SK-N-SH (cell line): Measurements from ENCODE around the gene CASP4. TPM values are rescaled to one million over a fixed set of nuclear protein-coding genes. Genes with fewer than 3 reads are reported as not detected.

Experiments used
- CTCF ChIA-PET: fragments of 300-600, 350-600 bp; formaldehyde crosslinking; extraction: SDS; loops from one replicate; lab custom pipeline; 2021; lab: Yijun Ruan, JAX
- POLR2A ChIA-PET: fragments of 350-600 bp; sonication (Branson Sonifier 250); formaldehyde crosslinking; extraction: SDS; loops from one replicate; lab custom pipeline; 2020; ENCODE audit warnings: antibody characterized with exemption, inconsistent platforms; lab: Yijun Ruan, JAX
- DNase-seq: peaks from one replicate; pipeline ENCODE4 v3.0.0; 2012
- H2AFZ ChIP-seq: fragments of 200-600 bp; sonication (generic); 2 replicates; pipeline ENCODE4 v1.8.1; 2016; ENCODE audit warnings: antibody characterized with exemption, mild to moderate bottlenecking, low read depth
- H3F3A ChIP-seq: fragments of 200-600 bp; sonication (generic); replicated peaks from 2 replicates; pipeline ENCODE3; 2016; ENCODE audit warnings: antibody characterized with exemption, mild to moderate bottlenecking; ENCODE audit not compliant: insufficient read depth
- H3K27ac ChIP-seq, 2 experiments: fragments of 200-500 bp in 1 of 2; fragments of 200-600 bp in 1 of 2; sonication (Bioruptor generic) in 1 of 2; sonication (generic), shearing (Covaris generic) in 1 of 2; 2 replicates each; pipeline versions ENCODE4 v1.5.1 to v1.6.1; 2014 to 2016; ENCODE audit warnings: low read depth in 2 of 2, inconsistent platforms in 1 of 2, low read length in 1 of 2, mild to moderate bottlenecking in 1 of 2, mixed read lengths in 1 of 2
- H3K27me3 ChIP-seq: fragments of 200-600 bp; sonication (generic), shearing (Covaris generic); 2 replicates; pipeline ENCODE4 v1.6.1; 2016; ENCODE audit warnings: mixed run types; ENCODE audit not compliant: insufficient read depth
- H3K36me3 ChIP-seq, 2 experiments: fragments of 200-500 bp in 1 of 2; fragments of 200-600 bp in 1 of 2; sonication (Bioruptor generic) in 1 of 2; sonication (generic) in 1 of 2; replicated peaks in 1 of 2; 2 replicates each; pipeline versions ENCODE3 to v1.5.1; 2014 to 2016; ENCODE audit warnings: low read length in 1 of 2, mild to moderate bottlenecking in 1 of 2; ENCODE audit not compliant: insufficient read depth in 2 of 2, control insufficient read depth in 1 of 2
- H3K4me1 ChIP-seq, 2 experiments: fragments of 200-500 bp in 1 of 2; fragments of 200-600 bp in 1 of 2; sonication (Bioruptor generic) in 1 of 2; sonication (generic), shearing (Covaris generic) in 1 of 2; 2 replicates each; pipeline versions ENCODE4 v1.5.1 to v1.6.1; 2014 to 2016; ENCODE audit warnings: low read depth in 1 of 2, low read length in 1 of 2, mixed run types in 1 of 2; ENCODE audit not compliant: insufficient read depth in 2 of 2, control insufficient read depth in 1 of 2
- H3K4me2 ChIP-seq: fragments of 200-600 bp; sonication (generic), shearing (Covaris generic); 2 replicates; pipeline ENCODE4 v1.6.1; 2017; ENCODE audit warnings: mixed run types
- H3K4me3 ChIP-seq, 2 experiments: fragments of 200-500 bp in 1 of 2; fragments of 200-600 bp in 1 of 2; sonication (Bioruptor generic) in 1 of 2; sonication (generic), shearing (Covaris generic) in 1 of 2; 2 replicates each; pipeline versions ENCODE4 v1.5.1 to v1.8.1; 2014 to 2016; ENCODE audit warnings: low read depth in 2 of 2, inconsistent platforms in 1 of 2, low read length in 1 of 2, mild to moderate bottlenecking in 1 of 2, mixed read lengths in 1 of 2, moderate library complexity in 1 of 2
- H3K79me2 ChIP-seq: fragments of 200-600 bp; sonication (generic); 2 replicates; pipeline ENCODE4 v1.8.1; 2017; ENCODE audit warnings: mild to moderate bottlenecking; ENCODE audit not compliant: insufficient read depth
- H3K9ac ChIP-seq: fragments of 200-600 bp; sonication (generic); 2 replicates; pipeline ENCODE4 v1.6.1; 2017; ENCODE audit warnings: mixed run types
- H3K9me2 ChIP-seq: fragments of 200-600 bp; sonication (generic); 2 replicates; pipeline ENCODE4 v1.6.1; 2017; ENCODE audit warnings: mixed run types
- H3K9me3 ChIP-seq: fragments of 200-600 bp; sonication (generic); 2 replicates; pipeline ENCODE4 v1.6.1; 2017; ENCODE audit warnings: mixed run types, mild to moderate bottlenecking, moderate library complexity
- H4K20me1 ChIP-seq: fragments of 200-600 bp; sonication (generic); 2 replicates; pipeline ENCODE4 v1.6.1; 2017; ENCODE audit warnings: mild to moderate bottlenecking, mixed run types; ENCODE audit not compliant: insufficient read depth
- CHD2 ChIP-seq: fragments of 150-350 bp; IDR thresholded peaks from 2 replicates; pipeline ENCODE4 v1.6.1; 2018; ENCODE audit warnings: low read length; ENCODE audit not compliant: partially characterized antibody
- ELF1 ChIP-seq: IDR thresholded peaks from 2 replicates; pipeline ENCODE4 v1.4.0; 2012
- EP300 ChIP-seq, 2 experiments: IDR thresholded peaks; 2 replicates each; pipeline versions ENCODE4 v1.4.0 to v1.6.1; 2012; ENCODE audit warnings: borderline replicate concordance in 1 of 2, low read depth in 1 of 2, low read length in 1 of 2
- FOSL2 ChIP-seq: IDR thresholded peaks from 2 replicates; pipeline ENCODE4 v1.4.0; 2012; ENCODE audit warnings: low read depth, mild to moderate bottlenecking, moderate library complexity, borderline replicate concordance
- FOXJ3 ChIP-seq: sonication (generic); formaldehyde crosslinking; IDR thresholded peaks from 2 replicates; pipeline ENCODE4 v1.5.1; 2020; ENCODE audit warnings: mild to moderate bottlenecking, missing genetic modification reagents
- GATA2 ChIP-seq: sonication (generic); formaldehyde crosslinking; IDR thresholded peaks from 2 replicates; pipeline ENCODE4 v1.5.0; 2020; ENCODE audit warnings: mild to moderate bottlenecking, missing genetic modification reagents
- IRF3 ChIP-seq: fragments of 150-350 bp; IDR thresholded peaks from 2 replicates; pipeline ENCODE4 v1.6.1; 2016; ENCODE audit warnings: mild to moderate bottlenecking, low read depth, low read length
- MXI1 ChIP-seq: IDR thresholded peaks from 2 replicates; pipeline ENCODE4 v1.6.1; 2012; ENCODE audit warnings: mild to moderate bottlenecking, low read depth, low read length, improper control_type of control experiment
- NFIC ChIP-seq: IDR thresholded peaks from 2 replicates; pipeline ENCODE4 v1.4.0; 2012; ENCODE audit warnings: borderline replicate concordance
- NRF1 ChIP-seq: IDR thresholded peaks from 2 replicates; pipeline ENCODE4 v1.6.1; 2012; ENCODE audit warnings: low read depth, mild to moderate bottlenecking, low read length
- RAD21 ChIP-seq: IDR thresholded peaks from 2 replicates; pipeline ENCODE4 v1.6.1; 2012; ENCODE audit warnings: mild to moderate bottlenecking, low read length
- RCOR1 ChIP-seq: fragments of 150-350 bp; IDR thresholded peaks from 2 replicates; pipeline ENCODE4 v1.6.1; 2017; ENCODE audit warnings: antibody characterized with exemption, low read length
- RFX5 ChIP-seq: IDR thresholded peaks from 2 replicates; pipeline ENCODE4 v1.6.1; 2012; ENCODE audit warnings: mild to moderate bottlenecking, improper control_type of control experiment, low read length
- SIN3A ChIP-seq: IDR thresholded peaks from 2 replicates; pipeline ENCODE4 v1.6.1; 2012; ENCODE audit warnings: low read depth, mild to moderate bottlenecking, low read length, moderate library complexity, borderline replicate concordance
- TAF1 ChIP-seq: IDR thresholded peaks from 2 replicates; pipeline ENCODE4 v1.6.1; 2012; ENCODE audit warnings: low read depth, mild to moderate bottlenecking, low read length, moderate library complexity, borderline replicate concordance
- TCF12 ChIP-seq: IDR thresholded peaks from 2 replicates; pipeline ENCODE4 v1.4.0; 2012
- TEAD4 ChIP-seq: IDR thresholded peaks from 2 replicates; pipeline ENCODE4 v1.4.0; 2012; ENCODE audit warnings: mild to moderate bottlenecking, borderline replicate concordance; ENCODE audit not compliant: insufficient read depth
- WGBS: methylation state at CpG from one replicate; pipeline ENCODE4 v1.1.6; 2017; ENCODE audit warnings: low lambda C conversion rate; 5-methylcytosine and 5-hydroxymethylcytosine counted together
- polyA plus RNA-seq, 3 experiments: library from polyadenylated mRNA; depleted of rRNA; stranded (reverse); fragments of >200 nt; gene quantifications; 2 replicates each; pipeline ENCODE4 v1.2.3, GENCODE V29; 2012
- TF ChIP-seq, protein P1 (sequence below): IDR thresholded peaks from 2 replicates; pipeline ENCODE4; 2012
- TF ChIP-seq, protein P2 (sequence below): fragments of 150-350 bp; IDR thresholded peaks from 2 replicates; pipeline ENCODE4 v1.6.1; 2017; ENCODE audit warnings: antibody characterized with exemption, low read length, low read depth, borderline replicate concordance

Gene CASP4
- polyA plus RNA-seq, 1 of the 3 experiments (the other 2 are of a cell fraction): 9.1 TPM

GRCh38 chr11:104895634-104896033 is 72.7 kb downstream of the CASP4 start:
- no peaks in the 10 kb centered on the region for H3K79me2 ChIP-seq
- WGBS: 43% methylated on average over 2 of the region's 2 CpGs
- H3K27ac ChIP-seq: no peak overlapping the region
- no peaks in the 10 kb centered on the region for H3F3A ChIP-seq
- no peak for DNase-seq
- no peak for TF ChIP-seq FOXJ3 (CRISPR knock-in tag)
- no peak for TF ChIP-seq CHD2
- TF ChIP-seq RAD21: no peak
- no peak for TF ChIP-seq GATA2 (CRISPR knock-in tag)
- no peak for TF ChIP-seq FOSL2
- TF ChIP-seq ELF1: no peak
- TF ChIP-seq, protein P1, sequence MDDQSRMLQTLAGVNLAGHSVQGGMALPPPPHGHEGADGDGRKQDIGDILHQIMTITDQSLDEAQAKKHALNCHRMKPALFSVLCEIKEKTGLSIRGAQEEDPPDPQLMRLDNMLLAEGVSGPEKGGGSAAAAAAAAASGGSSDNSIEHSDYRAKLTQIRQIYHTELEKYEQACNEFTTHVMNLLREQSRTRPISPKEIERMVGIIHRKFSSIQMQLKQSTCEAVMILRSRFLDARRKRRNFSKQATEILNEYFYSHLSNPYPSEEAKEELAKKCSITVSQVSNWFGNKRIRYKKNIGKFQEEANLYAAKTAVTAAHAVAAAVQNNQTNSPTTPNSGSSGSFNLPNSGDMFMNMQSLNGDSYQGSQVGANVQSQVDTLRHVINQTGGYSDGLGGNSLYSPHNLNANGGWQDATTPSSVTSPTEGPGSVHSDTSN: no peak
- TF ChIP-seq RCOR1: no peak
- no peak for TF ChIP-seq RFX5
- no peak for TF ChIP-seq NRF1
- no peak for TF ChIP-seq EP300 (IDR thresholded peaks at IDR 0.05; ENCODE audit: borderline replicate concordance in 1 of 2, low read depth in 1 of 2, low read length in 1 of 2)
- TF ChIP-seq NFIC: no peak
- TF ChIP-seq SIN3A: no peak
- no peak for TF ChIP-seq IRF3
- TF ChIP-seq TEAD4: no peak
- ChIA-PET CTCF (interaction anchor here (0.7 kb wide), 1 partner anchor 1787 kb away, joined by 3 read pairs; the partner anchor contains the start of gene DYNC2H1), POLR2A (no interaction called here)
- no peak overlapping the region for H2AFZ ChIP-seq
- H3K9me2 ChIP-seq: no peaks in the 10 kb centered on the region
- H3K27me3 ChIP-seq: no peaks in the 10 kb centered on the region
- no peak overlapping the region for H3K4me3 ChIP-seq
- no peaks in the 10 kb centered on the region for H3K36me3 ChIP-seq
- peaks cover 0 to 8% of the 10 kb centered on the region in 2 experiments; a peak in 1 of 4 replicates for H3K4me1 ChIP-seq
- no peak overlapping the region for H3K9ac ChIP-seq
- no peaks in the 10 kb centered on the region for H4K20me1 ChIP-seq
- H3K4me2 ChIP-seq: no peak overlapping the region
- H3K9me3 ChIP-seq: no peaks in the 10 kb centered on the region

GRCh38 chr11:104893876-104894275 is 74.5 kb downstream of the CASP4 start:
- no peak overlapping the region for H3K27ac ChIP-seq
- H3F3A ChIP-seq: no peaks in the 10 kb centered on the region
- 76% methylated on average over 1 of the region's 1 CpG for WGBS
- H3K4me2 ChIP-seq: no peak overlapping the region
- no peaks in the 10 kb centered on the region for H3K36me3 ChIP-seq
- ChIA-PET POLR2A (no interaction called here), CTCF (interaction anchor here (0.8 kb wide), 1 partner anchor 1212 kb away, joined by 3 read pairs; no protein-coding TSS in a partner anchor)
- DNase-seq: no peak
- peaks cover 0 to 8% of the 10 kb centered on the region in 2 experiments; a peak in 1 of 4 replicates for H3K4me1 ChIP-seq
- H3K9me2 ChIP-seq: no peaks in the 10 kb centered on the region
- no peak overlapping the region for H2AFZ ChIP-seq
- no peaks in the 10 kb centered on the region for H3K79me2 ChIP-seq
- no peaks in the 10 kb centered on the region for H4K20me1 ChIP-seq
- H3K9ac ChIP-seq: no peak overlapping the region
- H3K27me3 ChIP-seq: no peaks in the 10 kb centered on the region
- no peak overlapping the region for H3K4me3 ChIP-seq
- TF ChIP-seq MXI1 (no peak), TEAD4 (no peak), TAF1 (no peak), TCF12 (no peak)
- TF ChIP-seq, protein P2, sequence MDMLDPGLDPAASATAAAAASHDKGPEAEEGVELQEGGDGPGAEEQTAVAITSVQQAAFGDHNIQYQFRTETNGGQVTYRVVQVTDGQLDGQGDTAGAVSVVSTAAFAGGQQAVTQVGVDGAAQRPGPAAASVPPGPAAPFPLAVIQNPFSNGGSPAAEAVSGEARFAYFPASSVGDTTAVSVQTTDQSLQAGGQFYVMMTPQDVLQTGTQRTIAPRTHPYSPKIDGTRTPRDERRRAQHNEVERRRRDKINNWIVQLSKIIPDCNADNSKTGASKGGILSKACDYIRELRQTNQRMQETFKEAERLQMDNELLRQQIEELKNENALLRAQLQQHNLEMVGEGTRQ: no peak
- TF ChIP-seq, all 33 proteins: peak for 0
- H3K9me3 ChIP-seq: no peaks in the 10 kb centered on the region
